ENCODE data around the gene IL7R.
"Not testable (repeated sequence)": the region's sequence is repeated elsewhere in the genome, so short reads cannot be mapped to it uniquely, and the experiment has no call there.

The IL7R gene

GRCh38 chr5:35876454-35876853 lies 19.8 kb downstream of the IL7R start:
- no peak for DNase-seq (ENCODE audit: low read depth)

- DNase-seq (ENCODE audit: low read depth): no peak
These were observed 20.2 kb downstream of the IL7R start for GRCh38 chr5:35876922-35877321.

GRCh38 chr5:35877655-35878054 lies 21.0 kb downstream of the IL7R start:
- no peak for DNase-seq (ENCODE audit: low read depth)

GRCh38 chr5:35878079-35878478 lies 21.4 kb downstream of the IL7R start:
- no peak for DNase-seq (ENCODE audit: low read depth)

GRCh38 chr5:35879096-35879495 lies 22.4 kb downstream of the IL7R start:
- DNase-seq (ENCODE audit: low read depth): no peak

- no peak for DNase-seq (ENCODE audit: low read depth)
These were observed 23.0 kb downstream of the IL7R start for GRCh38 chr5:35879649-35880048.

GRCh38 chr5:35880156-35880555 lies 23.5 kb downstream of the IL7R start:
- no peak for DNase-seq (ENCODE audit: low read depth)

GRCh38 chr5:35881758-35882157 lies 25.1 kb downstream of the IL7R start:
- DNase-seq (ENCODE audit: low read depth): no peak

- peak; percentile 73 for DNase-seq (ENCODE audit: low read depth)
These were observed 27.6 kb downstream of the IL7R start for GRCh38 chr5:35884191-35884769.

- DNase-seq (ENCODE audit: low read depth): no peak
These were observed 28.1 kb downstream of the IL7R start for GRCh38 chr5:35884773-35885172.

GRCh38 chr5:35886381-35886780 lies 29.7 kb downstream of the IL7R start:
- no peak for DNase-seq (ENCODE audit: low read depth)

- no peak for DNase-seq (ENCODE audit: low read depth)
These were observed 30.8 kb downstream of the IL7R start for GRCh38 chr5:35887321-35888100.

GRCh38 chr5:35890021-35891020 lies 33.6 kb downstream of the IL7R start:
- DNase-seq (ENCODE audit: low read depth): no peak

- DNase-seq (ENCODE audit: low read depth): not testable (repeated sequence)
These were observed 36.1 kb downstream of the IL7R start for GRCh38 chr5:35892799-35893198.

- DNase-seq (ENCODE audit: low read depth): no peak
These were observed 37.4 kb downstream of the IL7R start for GRCh38 chr5:35894131-35894530.

GRCh38 chr5:35898952-35899660 lies 42.4 kb downstream of the IL7R start:
- DNase-seq (ENCODE audit: low read depth): no peak

- DNase-seq (ENCODE audit: low read depth): no peak
These were observed 43.1 kb downstream of the IL7R start for GRCh38 chr5:35899800-35900199.

GRCh38 chr5:35900972-35901695 lies 44.4 kb downstream of the IL7R start:
- DNase-seq (ENCODE audit: low read depth): no peak

GRCh38 chr5:35902046-35902672 lies 45.5 kb downstream of the IL7R start:
- DNase-seq (ENCODE audit: low read depth): no peak

- DNase-seq (ENCODE audit: low read depth): no peak
These were observed 47.0 kb downstream of the IL7R start for GRCh38 chr5:35903631-35904203.
